HG02885 (cell line): Measurements from ENCODE around the gene MYOM1.

Source experiments
- ATAC-seq: cut with Tn5 transposase; IDR thresholded peaks from one replicate; pipeline ENCODE4 v1.9.1; 2021; ENCODE audit warnings: mild to moderate bottlenecking; ENCODE audit not compliant: unreplicated experiment, poor library complexity

MYOM1 gene

GRCh38 chr18:3156325-3156640 is 63.5 kb downstream of the MYOM1 start:
- no peak for ATAC-seq

- no peak for ATAC-seq
These were observed 65.6 kb downstream of the MYOM1 start for GRCh38 chr18:3154214-3154613.

- no peak for ATAC-seq
These were observed 66.6 kb downstream of the MYOM1 start for GRCh38 chr18:3153107-3153704.

- ATAC-seq: no peak
These were observed 67.5 kb downstream of the MYOM1 start for GRCh38 chr18:3152294-3152693.

- ATAC-seq: no peak
These were observed 68.1 kb downstream of the MYOM1 start for GRCh38 chr18:3151399-3152264.

- no peak for ATAC-seq
These were observed 69.1 kb downstream of the MYOM1 start for GRCh38 chr18:3150688-3151087.

- no peak for ATAC-seq
These were observed 69.5 kb downstream of the MYOM1 start for GRCh38 chr18:3150274-3150673.

GRCh38 chr18:3148930-3149535 is 70.7 kb downstream of the MYOM1 start:
- ATAC-seq: no peak

- ATAC-seq: no peak
These were observed 71.7 kb downstream of the MYOM1 start for GRCh38 chr18:3147935-3148554.

GRCh38 chr18:3140986-3141639 is 78.7 kb downstream of the MYOM1 start:
- ATAC-seq: no peak

GRCh38 chr18:3140342-3140741 is 79.4 kb downstream of the MYOM1 start:
- no peak for ATAC-seq

- ATAC-seq: no peak
These were observed 80.4 kb downstream of the MYOM1 start for GRCh38 chr18:3139406-3139805.

GRCh38 chr18:3138274-3138975 is 81.3 kb downstream of the MYOM1 start:
- ATAC-seq: no peak

GRCh38 chr18:3135536-3135935 is 84.2 kb downstream of the MYOM1 start:
- ATAC-seq: no peak

- no peak for ATAC-seq
These were observed 87.1 kb downstream of the MYOM1 start for GRCh38 chr18:3132700-3133099.

GRCh38 chr18:3130344-3130743 is 89.4 kb downstream of the MYOM1 start:
- ATAC-seq: no peak

GRCh38 chr18:3129053-3129864 is 90.5 kb downstream of the MYOM1 start:
- peak; percentile 99 for ATAC-seq

- no peak for ATAC-seq
These were observed 93.2 kb downstream of the MYOM1 start for GRCh38 chr18:3126457-3127097.

GRCh38 chr18:3124822-3125221 is 94.9 kb downstream of the MYOM1 start:
- ATAC-seq: no peak
